GM18868 (cell line): ENCODE results near the gene EXOC8.

Source experiments
- ATAC-seq: cut with Tn5 transposase; IDR thresholded peaks from one replicate; pipeline ENCODE4 v1.9.1; 2021; ENCODE audit warnings: mild to moderate bottlenecking, moderate library complexity; ENCODE audit not compliant: unreplicated experiment

EXOC8 gene

DNA sequence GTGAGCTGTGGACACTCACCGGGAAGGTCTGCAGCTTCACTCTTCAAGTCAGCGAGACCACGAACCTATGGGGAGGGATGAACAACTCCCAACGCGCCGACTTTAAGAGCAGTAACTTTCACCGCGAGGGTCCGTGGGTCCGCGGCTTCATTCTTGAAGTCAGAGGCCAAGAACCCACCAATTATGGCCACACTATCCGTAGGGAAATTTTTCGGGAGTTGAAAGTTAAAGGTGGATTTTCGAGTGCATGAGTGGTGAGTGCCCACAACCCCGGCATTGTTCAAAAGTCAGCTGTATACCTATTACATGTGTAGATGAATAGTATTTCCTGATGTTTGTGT, 19.7 kb downstream of the EXOC8 start:
- no peak for ATAC-seq

DNA sequence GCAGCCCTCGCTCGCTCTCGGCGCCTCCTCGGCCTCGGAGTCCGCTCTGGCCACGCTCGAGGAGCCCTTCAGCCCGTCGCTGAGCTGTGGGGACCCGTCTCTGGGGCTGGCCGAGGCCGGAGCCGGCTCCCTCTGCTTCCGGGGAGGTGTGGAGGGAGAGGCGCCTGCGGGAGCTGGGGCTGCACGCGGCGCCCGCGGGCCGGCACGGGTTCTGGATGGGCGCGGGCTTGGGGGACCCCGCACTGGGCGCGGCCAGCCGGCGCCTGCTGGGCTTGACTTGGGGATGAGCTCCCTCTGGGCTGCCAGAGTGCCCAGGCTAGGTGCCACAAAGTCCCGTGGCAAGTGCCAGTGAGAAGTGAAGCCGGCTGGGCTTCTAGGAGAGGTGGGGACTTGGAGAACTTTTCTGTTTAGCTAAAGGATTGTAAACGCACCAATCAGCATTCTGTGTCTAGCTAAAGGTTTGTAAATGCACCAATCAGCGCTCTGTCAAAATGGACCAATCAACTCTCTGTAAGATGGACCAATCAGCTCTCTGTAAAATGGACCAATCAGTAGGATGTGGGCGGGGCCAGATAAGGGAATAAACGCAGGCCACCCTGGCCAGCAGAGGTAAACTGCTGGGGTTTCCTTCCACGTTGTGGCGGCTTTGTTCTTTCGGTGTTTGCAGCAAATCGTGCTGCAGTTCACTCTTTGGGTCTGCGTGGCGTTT, 20.2 kb downstream of the EXOC8 start:
- ATAC-seq = no peak

DNA sequence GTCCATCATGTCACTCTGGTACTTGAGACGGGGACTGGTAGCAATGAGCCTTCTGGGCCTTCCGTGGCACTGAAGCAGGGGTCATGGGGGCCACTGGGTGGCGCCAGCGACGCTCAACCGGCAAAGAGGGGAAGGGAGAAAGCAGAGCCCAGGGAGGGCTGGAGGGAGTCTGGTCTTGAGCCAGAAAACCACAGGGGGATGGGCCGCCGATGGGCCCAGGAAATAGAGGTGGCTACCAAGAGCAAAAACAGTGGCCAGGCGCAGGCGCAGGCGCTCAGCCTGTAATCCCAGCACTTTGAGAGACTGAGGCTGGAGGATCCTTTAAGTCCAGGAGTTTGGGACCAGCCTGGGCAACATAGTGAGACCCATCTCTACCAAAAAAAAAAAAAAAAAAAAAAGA, 21.8 kb downstream of the EXOC8 start:
- peak; percentile 80 for ATAC-seq

DNA sequence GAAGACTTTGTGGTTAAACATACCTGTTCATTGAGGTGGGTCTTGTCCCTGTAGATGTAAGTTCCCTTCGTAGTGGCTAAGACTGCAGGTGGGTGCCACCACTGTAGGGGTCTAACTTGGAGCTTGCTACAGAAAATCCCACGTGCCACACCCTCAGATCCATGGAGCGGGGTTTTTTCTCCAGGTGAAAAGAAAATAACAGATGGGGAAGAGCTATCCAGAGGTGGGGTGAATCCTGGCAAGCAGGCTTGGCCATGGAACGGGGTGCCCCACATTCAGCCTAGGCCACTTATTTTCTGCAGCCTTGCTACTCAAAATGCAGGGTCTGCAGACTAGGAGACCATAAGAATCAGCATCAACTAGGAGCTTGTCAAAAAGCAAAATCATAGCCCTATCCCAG, 24.0 kb downstream of the EXOC8 start:
- no peak for ATAC-seq

DNA sequence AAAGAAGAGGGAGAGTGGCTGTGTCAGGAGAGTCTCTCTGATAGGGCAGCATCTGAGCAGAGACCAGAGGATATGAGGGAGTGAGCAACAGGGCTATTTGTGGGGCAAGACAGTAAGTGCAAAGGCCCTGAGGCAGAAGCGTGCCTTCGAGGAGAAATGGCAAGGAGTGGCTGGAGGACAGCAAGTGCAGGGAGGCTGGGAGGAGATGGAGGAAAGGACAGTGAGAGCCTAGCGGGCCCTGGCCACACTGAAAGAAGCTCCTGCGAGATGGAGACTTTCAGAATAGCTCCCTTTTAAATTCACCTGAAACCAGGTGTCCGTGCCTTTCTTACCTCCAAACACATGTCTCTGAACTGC, 25.2 kb downstream of the EXOC8 start:
- no peak for ATAC-seq

DNA sequence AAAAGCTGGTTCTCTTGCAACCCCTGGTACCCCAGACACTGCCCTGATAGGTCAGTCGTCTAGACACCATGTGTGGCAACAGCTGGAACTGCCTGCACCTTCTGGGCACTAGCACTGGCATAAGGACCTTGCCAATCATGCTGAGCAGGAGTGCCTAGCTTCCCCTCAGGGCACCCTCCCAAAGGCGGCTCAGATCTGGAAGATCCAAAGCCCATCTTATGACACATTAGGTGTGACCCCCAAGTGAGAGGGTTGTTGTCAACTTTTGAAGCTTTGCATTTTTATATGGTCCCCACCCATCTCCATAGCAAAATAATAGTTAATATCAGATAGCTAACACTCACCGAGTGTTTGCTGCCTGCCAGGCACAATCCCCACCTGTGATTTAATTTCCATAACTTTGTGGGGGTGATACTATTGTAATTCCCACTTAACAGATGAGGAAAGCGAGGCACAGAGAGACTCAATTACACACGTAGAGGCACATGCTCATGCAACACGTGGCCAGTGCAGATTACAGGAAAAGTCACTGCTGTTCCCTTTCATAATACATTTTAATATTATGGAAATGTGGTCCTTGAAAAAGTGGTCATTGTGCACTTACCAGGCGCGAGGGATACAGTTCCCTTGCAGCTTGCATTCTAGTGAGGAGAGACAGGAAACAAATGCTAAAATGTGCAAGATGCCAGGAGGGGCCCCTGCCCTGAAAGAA, 25.8 kb downstream of the EXOC8 start:
- no peak for ATAC-seq

DNA sequence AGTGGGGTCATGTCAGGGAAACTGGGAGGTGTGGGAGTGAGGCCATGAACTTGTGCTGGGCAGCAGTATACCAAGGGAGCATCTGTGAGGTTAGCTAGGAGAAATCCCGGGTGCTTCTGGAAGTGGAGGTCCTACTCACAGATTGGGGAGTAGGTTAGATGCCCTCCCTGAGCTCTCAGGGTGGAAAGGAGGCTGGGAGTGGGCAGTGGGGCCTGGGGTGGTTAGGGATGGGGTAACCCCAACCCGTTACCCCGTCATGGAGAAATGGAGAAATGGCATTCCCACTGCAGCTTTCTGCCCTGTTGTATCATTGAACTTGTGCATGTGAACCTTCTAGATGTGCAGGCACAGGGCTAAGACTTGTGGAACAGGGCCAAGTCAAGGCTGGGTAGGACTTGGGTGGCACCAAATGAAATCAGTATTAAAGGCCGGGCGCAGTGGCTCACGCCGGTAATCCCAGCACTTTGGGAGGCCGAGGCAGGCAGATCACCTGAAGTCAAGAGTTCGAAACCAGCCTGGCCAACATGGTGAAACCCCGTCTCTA, 27.2 kb downstream of the EXOC8 start:
- no peak for ATAC-seq

DNA sequence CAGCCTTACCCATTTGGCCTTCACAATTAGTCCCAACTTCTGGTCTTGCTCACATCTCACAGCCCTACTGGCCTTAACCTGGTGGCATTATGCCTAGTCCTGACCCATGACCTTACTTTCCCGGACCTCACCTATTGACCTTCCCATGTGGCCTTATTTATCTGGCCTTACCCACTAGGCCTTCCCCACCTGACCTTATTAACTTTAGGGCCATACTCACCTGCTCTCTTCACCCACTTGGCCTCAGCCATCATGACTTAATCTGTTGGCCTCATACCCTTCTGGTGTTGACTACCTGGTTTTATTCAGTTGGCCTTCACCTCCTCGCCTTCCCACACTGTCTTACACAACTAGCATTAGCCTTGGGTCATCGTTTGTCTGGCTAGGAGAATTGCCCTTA, 35.7 kb downstream of the EXOC8 start:
- ATAC-seq = no peak

DNA sequence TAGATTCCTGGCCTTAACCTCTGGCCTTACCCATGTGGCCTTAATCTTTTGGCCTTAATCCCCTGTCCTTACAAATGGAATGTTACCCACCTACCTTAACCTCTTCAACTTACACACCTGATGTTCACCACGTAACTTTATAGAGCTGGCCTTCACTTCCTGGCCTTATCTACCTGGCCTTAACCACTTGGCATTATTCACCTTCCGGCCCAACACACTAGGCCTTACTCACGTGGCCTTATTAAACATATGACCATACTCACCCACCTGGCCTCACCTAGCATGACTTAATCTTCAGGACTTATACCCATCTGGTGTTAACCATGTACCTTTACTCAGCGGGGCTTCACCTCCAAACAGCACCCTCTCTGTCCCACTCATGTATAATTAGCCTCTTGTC, 41.7 kb downstream of the EXOC8 start:
- no peak for ATAC-seq

DNA sequence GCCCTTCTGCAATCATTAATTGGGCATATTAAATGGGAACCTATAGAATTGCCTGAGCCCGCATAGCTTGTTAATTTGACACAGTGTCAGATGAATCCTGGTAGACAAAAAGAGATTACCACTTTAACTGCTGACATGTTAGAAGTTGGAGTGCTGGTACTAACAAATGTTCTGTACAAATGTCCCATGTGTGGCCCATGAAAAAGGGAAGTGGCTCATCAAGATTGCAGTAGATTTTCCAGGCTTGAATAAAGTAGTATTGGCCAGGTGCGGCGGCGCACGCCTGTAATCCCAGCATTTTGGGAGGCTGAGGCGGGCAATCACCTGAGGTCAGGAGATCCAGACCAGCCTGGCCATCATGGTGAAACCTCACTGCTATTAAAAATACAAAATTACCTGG, 51.0 kb downstream of the EXOC8 start:
- no peak for ATAC-seq

DNA sequence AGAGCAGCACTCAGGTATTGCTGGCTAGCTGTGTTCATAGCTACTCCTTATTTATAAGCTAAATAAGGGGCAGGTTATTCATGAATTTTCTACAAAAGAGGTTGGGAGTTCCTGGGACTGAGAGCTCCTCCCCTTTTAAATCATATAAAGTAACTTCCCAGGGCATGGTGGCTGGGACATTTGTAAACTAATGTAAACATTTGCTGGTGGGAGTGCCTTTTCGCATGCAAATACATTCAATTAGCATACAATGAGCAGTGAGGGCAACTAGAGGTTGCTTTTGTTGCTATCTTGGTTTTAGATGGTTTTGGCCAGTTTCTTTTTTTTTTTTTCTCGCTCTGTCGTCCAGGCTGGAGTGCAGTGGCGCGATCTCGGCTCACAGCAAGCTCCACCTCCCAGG, 53.2 kb downstream of the EXOC8 start:
- no peak for ATAC-seq
